Medulla oblongata (tissue), 1 donor: Measurements from ENCODE around the gene NF1.
"Not testable (repeated sequence)": the region's sequence is repeated elsewhere in the genome, so short reads cannot be mapped to it uniquely, and the experiment has no call there.

Experiments used
- DNase-seq: peaks from one replicate; pipeline ENCODE4 v3.0.0-alpha.2; 2015; ENCODE audit errors: extremely low spot score

The NF1 gene

GRCh38 chr17:31128241-31128640 lies 33.5 kb downstream of the NF1 start:
- no peak for DNase-seq

- no peak for DNase-seq
These were observed 35.8 kb downstream of the NF1 start for GRCh38 chr17:31130286-31131224.

GRCh38 chr17:31131299-31131698 lies 36.5 kb downstream of the NF1 start:
- no peak for DNase-seq

GRCh38 chr17:31132977-31133376 lies 38.2 kb downstream of the NF1 start:
- no peak for DNase-seq

- no peak for DNase-seq
These were observed 39.8 kb downstream of the NF1 start for GRCh38 chr17:31134576-31134975.

- DNase-seq: no peak
These were observed 41.5 kb downstream of the NF1 start for GRCh38 chr17:31136319-31136718.

GRCh38 chr17:31140111-31140510 lies 45.3 kb downstream of the NF1 start:
- DNase-seq: no peak

GRCh38 chr17:31144428-31144827 lies 49.7 kb downstream of the NF1 start:
- no peak for DNase-seq

- no peak for DNase-seq
These were observed 50.1 kb downstream of the NF1 start for GRCh38 chr17:31144836-31145235.

GRCh38 chr17:31147507-31148202 lies 52.9 kb downstream of the NF1 start:
- DNase-seq: no peak

GRCh38 chr17:31148205-31148604 lies 53.4 kb downstream of the NF1 start:
- DNase-seq: no peak

GRCh38 chr17:31152271-31152670 lies 57.5 kb downstream of the NF1 start:
- DNase-seq: no peak

GRCh38 chr17:31155208-31155810 lies 60.5 kb downstream of the NF1 start:
- DNase-seq: no peak

GRCh38 chr17:31156326-31156725 lies 61.5 kb downstream of the NF1 start:
- no peak for DNase-seq

- not testable (repeated sequence) for DNase-seq
These were observed 62.1 kb downstream of the NF1 start for GRCh38 chr17:31156864-31157263.

GRCh38 chr17:31158746-31159377 lies 64.1 kb downstream of the NF1 start:
- no peak for DNase-seq

- no peak for DNase-seq
These were observed 68.5 kb downstream of the NF1 start for GRCh38 chr17:31163091-31163781.

GRCh38 chr17:31167111-31167510 lies 72.3 kb downstream of the NF1 start:
- no peak for DNase-seq

- no peak for DNase-seq
These were observed 76.9 kb downstream of the NF1 start for GRCh38 chr17:31171701-31172100.

- no peak for DNase-seq
These were observed 77.6 kb downstream of the NF1 start for GRCh38 chr17:31172388-31172787.

GRCh38 chr17:31174215-31174614 lies 79.4 kb downstream of the NF1 start:
- DNase-seq: no peak

- DNase-seq: no peak
These were observed 80.5 kb downstream of the NF1 start for GRCh38 chr17:31175237-31175636.
